Measurements from ENCODE around the gene MARF1.
A peak's percentile ranks its signal among the peaks of the same experiment; 100 is the strongest.
"Not testable (repeated sequence)": the region's sequence is repeated elsewhere in the genome, so short reads cannot be mapped to it uniquely, and the experiment has no call there.

Gene MARF1

DNA sequence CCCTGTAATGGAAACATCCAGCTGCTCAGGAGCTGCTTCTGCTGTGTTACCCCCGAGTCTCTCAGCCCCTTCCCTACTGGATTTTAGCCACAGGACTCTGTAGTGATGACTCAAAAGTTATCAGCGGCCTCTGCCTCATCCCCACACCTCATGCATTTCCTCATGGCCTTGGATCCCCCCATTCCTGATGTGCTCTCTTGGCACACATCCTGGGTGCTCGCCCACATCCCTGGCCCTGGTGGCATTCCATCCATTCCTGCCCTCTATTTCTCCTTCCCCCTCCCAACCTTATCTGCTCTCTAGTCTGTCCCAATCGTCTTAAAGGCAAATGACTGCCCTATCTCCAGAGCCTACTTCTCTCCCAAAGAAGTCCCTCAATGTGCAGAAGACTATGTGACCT is 24.6 kb downstream of the MARF1 start:
- Mint-ChIP-seq H3K27me3 (no peaks in the 10 kb centered on the region), H3K27ac (peak overlapping the region; percentile 49), H3K9me3 (no peaks in the 10 kb centered on the region), H3K36me3 (ENCODE audit: low read depth) (peaks cover 70% of the 10 kb centered on the region), H3K4me1 (ENCODE audit: low read depth) (no peaks in the 10 kb centered on the region), H3K4me3 (no peak overlapping the region)

- peaks cover 72% of the 10 kb centered on the region for H3K36me3 Mint-ChIP-seq (ENCODE audit: low read depth)
- H3K27ac Mint-ChIP-seq: peak overlapping the region; percentile 49
- H3K27me3 Mint-ChIP-seq: no peaks in the 10 kb centered on the region
These were observed 25.1 kb downstream of the MARF1 start for GRCh38 chr16:15617901-15618300.

GRCh38 chr16:15616475-15617165 is 26.3 kb downstream of the MARF1 start:
- H3K4me3 Mint-ChIP-seq: no peak overlapping the region
- H3K27ac Mint-ChIP-seq: no peak overlapping the region
- H3K4me1 Mint-ChIP-seq (ENCODE audit: low read depth): no peaks in the 10 kb centered on the region
- no peaks in the 10 kb centered on the region for H3K9me3 Mint-ChIP-seq
- no peaks in the 10 kb centered on the region for H3K27me3 Mint-ChIP-seq
- peaks cover 70% of the 10 kb centered on the region for H3K36me3 Mint-ChIP-seq (ENCODE audit: low read depth)

More at GRCh38 chr16:15617901-15618300, 25.1 kb downstream of the MARF1 start:
- H3K9me3 Mint-ChIP-seq: no peaks in the 10 kb centered on the region
- no peaks in the 10 kb centered on the region for H3K4me1 Mint-ChIP-seq (ENCODE audit: low read depth)
- H3K4me3 Mint-ChIP-seq: no peak overlapping the region

DNA sequence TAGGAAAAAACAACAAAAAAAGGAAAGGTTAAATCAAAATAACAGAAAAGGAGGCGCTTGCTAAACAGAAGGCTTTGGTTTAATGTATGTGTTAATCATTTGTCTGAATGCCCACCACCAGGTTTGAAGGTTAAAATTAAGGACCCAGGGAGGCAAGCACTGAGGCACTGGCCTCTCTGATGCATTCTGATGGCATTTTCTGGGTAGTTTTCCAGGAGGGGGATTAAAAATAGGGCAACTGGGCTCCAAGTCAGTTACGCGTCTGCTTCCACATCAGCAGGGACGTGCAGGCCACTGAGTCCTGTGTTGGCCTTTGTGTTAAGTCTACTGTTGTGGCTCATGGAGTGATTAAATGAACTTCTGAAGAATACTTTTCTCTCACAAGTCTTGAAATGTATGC is 26.9 kb downstream of the MARF1 start:
- no peak overlapping the region for H3K27ac Mint-ChIP-seq
- no peaks in the 10 kb centered on the region for H3K27me3 Mint-ChIP-seq
- no peaks in the 10 kb centered on the region for H3K9me3 Mint-ChIP-seq
- H3K4me1 Mint-ChIP-seq (ENCODE audit: low read depth): no peaks in the 10 kb centered on the region
- H3K4me3 Mint-ChIP-seq: no peak overlapping the region
- H3K36me3 Mint-ChIP-seq (ENCODE audit: low read depth): peaks cover 68% of the 10 kb centered on the region

DNA sequence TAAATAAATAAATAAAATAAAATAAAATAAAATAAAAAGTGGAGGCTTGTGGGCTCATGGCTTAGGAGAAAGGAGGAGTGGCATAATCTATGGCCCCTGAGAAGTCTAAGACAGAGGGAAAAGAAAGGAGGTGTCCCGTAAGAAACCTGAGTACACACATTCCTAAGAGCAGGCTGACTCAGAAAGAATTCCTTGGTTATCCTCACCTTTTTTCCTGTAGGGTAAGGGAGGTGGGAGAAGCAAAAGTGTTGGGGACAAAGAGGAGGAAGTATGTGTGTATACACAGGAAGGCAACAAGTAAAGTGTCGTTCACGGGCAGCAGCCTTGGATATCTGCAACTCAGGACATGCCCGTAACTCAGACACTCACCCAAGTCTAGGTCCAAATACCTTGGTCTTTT is 29.3 kb downstream of the MARF1 start:
- H3K36me3 Mint-ChIP-seq (ENCODE audit: low read depth): peaks cover 69% of the 10 kb centered on the region
- no peaks in the 10 kb centered on the region for H3K27me3 Mint-ChIP-seq
- no peaks in the 10 kb centered on the region for H3K9me3 Mint-ChIP-seq
- H3K4me3 Mint-ChIP-seq: no peak overlapping the region
- H3K27ac Mint-ChIP-seq: no peak overlapping the region
- H3K4me1 Mint-ChIP-seq (ENCODE audit: low read depth): peaks cover 8% of the 10 kb centered on the region

DNA sequence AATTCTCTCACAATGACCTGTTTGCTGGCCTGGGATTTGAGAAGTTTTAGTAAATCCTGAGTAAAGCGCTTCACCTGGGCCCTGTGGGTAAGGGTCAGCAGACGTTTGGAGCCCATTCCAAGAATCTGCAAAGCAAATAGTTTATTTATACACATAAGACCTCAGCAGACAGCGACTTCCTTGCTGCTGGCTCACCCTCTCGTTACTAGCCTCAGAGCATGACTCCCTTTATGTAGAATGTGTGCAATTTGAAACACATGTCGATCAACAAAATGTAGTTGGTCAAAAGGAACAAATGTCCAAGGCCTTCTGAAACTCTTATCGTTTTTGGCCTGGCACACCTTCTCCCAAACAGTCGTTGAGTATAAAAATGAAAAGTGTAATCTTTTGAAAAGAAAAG is 31.3 kb downstream of the MARF1 start:
- H3K27ac Mint-ChIP-seq: peak overlapping the region; percentile 30
- H3K27me3 Mint-ChIP-seq: no peaks in the 10 kb centered on the region
- H3K36me3 Mint-ChIP-seq (ENCODE audit: low read depth): peaks cover 67% of the 10 kb centered on the region
- no peaks in the 10 kb centered on the region for H3K9me3 Mint-ChIP-seq
- peaks cover 8% of the 10 kb centered on the region for H3K4me1 Mint-ChIP-seq (ENCODE audit: low read depth)
- no peak overlapping the region for H3K4me3 Mint-ChIP-seq

- Mint-ChIP-seq H3K4me1 (ENCODE audit: low read depth) (peaks cover 8% of the 10 kb centered on the region), H3K36me3 (ENCODE audit: low read depth) (peaks cover 68% of the 10 kb centered on the region), H3K27me3 (no peaks in the 10 kb centered on the region), H3K27ac (peak overlapping the region; percentile 59), H3K9me3 (no peaks in the 10 kb centered on the region), H3K4me3 (no peak overlapping the region)
These were observed 32.5 kb downstream of the MARF1 start for GRCh38 chr16:15610369-15610871.

GRCh38 chr16:15609286-15609649 is 33.7 kb downstream of the MARF1 start:
- Mint-ChIP-seq H3K27ac (no peak overlapping the region), H3K9me3 (no peaks in the 10 kb centered on the region), H3K4me3 (no peak overlapping the region), H3K4me1 (ENCODE audit: low read depth) (peaks cover 8% of the 10 kb centered on the region), H3K27me3 (no peaks in the 10 kb centered on the region), H3K36me3 (ENCODE audit: low read depth) (peaks cover 73% of the 10 kb centered on the region)

DNA sequence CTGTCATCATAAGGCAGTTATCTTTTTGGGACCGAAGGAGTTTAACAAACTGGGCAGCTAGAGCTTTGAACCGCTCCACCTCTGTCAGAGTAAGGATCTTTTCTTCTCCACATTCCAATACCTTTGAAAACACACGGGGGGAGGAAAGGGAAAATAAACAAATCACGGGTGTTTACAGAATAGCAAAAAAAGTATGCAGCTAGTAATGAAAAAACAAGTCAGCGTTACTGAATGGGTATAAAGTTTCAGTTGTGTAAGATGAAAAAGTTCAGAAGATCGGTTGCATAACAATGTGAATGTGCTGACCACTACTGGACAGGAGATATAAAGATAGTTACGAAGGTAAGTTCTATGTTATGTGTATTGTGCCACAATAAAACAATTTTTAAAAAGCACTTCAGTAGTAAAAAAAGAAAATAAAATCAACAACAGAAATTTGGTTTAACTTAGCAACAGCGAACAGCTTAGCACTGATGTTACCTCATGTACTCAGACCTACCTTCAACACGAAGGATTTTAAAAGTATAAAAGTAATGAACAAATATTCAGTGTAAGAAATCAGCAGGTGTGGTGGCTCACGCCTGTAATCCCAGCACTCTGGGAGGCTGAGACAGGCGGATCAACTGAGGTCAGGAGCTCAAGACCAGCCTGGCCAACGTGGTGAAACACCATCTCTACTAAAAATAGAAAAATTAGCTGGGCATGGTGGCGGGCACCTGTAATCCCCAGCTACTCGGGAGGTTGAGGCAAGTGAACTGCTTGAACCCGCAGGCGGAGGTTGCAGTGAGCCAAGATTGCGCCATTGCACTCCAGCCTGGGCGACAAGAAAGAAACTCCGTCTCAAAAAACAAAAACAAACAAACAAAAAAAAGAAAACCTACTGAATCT is 34.3 kb downstream of the MARF1 start:
- H3K27me3 Mint-ChIP-seq: no peaks in the 10 kb centered on the region
- peaks cover 8% of the 10 kb centered on the region for H3K4me1 Mint-ChIP-seq (ENCODE audit: low read depth)
- H3K9me3 Mint-ChIP-seq: no peaks in the 10 kb centered on the region
- H3K36me3 Mint-ChIP-seq (ENCODE audit: low read depth): peaks cover 75% of the 10 kb centered on the region
- H3K27ac Mint-ChIP-seq: no peak overlapping the region
- no peak overlapping the region for H3K4me3 Mint-ChIP-seq

GRCh38 chr16:15607700-15608396 is 35.1 kb downstream of the MARF1 start:
- Mint-ChIP-seq H3K9me3 (no peaks in the 10 kb centered on the region), H3K27me3 (no peaks in the 10 kb centered on the region), H3K4me3 (no peak overlapping the region), H3K36me3 (ENCODE audit: low read depth) (peaks cover 77% of the 10 kb centered on the region), H3K27ac (no peak overlapping the region), H3K4me1 (ENCODE audit: low read depth) (peaks cover 8% of the 10 kb centered on the region)

DNA sequence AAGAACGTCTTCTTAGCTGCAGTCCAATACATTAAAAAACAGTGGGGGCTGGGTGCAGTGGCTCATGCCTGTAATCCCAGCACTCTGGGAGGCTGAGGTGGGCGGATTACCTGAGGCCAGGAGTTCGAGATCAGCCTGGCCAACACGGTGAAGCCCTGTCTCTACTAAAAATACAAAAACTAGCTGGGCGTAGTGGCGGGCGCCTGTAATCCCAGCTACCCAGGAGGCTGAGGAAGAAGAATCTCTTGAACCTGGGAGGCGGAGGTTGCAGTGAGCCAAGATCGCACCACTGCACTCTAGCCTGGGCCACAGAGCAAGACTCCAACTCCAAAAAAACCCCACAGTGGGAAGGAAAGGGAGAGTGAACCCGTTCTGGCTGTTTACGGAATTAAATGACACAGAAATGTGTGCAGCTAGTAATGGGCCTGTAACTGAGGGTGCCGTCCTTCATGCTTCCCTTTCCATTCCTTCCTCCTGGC is 35.7 kb downstream of the MARF1 start:
- H3K4me1 Mint-ChIP-seq (ENCODE audit: low read depth); H3K27me3 Mint-ChIP-seq; H3K4me3 Mint-ChIP-seq; H3K9me3 Mint-ChIP-seq: not testable (repeated sequence)
- Mint-ChIP-seq H3K36me3 (ENCODE audit: low read depth) (peaks cover 76% of the 10 kb centered on the region), H3K27ac (peak overlapping the region; percentile 79)

GRCh38 chr16:15606518-15607220 is 36.3 kb downstream of the MARF1 start:
- Mint-ChIP-seq H3K4me3 (no peak overlapping the region), H3K9me3 (no peaks in the 10 kb centered on the region), H3K36me3 (ENCODE audit: low read depth) (peaks cover 78% of the 10 kb centered on the region), H3K4me1 (ENCODE audit: low read depth) (peaks cover 8% of the 10 kb centered on the region), H3K27ac (peak overlapping the region; percentile 79), H3K27me3 (no peaks in the 10 kb centered on the region)

DNA sequence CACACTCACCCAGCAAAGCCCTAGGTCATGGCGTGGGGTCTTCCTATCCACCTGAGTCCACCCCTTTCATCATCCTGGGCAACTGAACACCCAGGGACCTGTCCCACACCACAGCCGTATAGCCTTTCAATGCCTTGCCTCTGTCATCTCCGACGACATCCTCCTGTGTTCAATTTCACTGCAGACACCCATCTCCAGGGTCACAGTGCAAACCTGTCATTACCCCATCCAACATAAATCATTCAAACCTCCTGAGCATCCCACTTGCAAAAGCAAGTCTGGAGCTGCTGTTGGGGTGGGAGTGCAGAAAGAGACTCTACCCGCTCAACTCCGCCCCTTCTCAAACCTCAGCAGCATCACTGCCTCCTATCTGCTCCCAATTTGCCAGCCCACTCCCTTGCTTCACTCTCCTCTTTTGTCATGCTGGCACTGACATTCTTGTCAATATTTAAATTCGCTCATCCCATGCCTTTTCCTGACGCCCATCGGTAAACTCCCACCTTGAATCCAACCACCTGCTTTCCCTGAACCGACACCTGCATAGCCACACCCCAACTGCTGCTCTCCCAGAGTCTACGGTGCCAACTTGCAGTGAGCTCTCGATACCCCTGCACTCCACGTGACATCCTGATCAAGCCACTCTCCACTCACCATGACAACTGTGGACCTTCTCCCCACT is 37.0 kb downstream of the MARF1 start:
- Mint-ChIP-seq H3K4me3 (no peak overlapping the region), H3K9me3 (no peaks in the 10 kb centered on the region), H3K4me1 (ENCODE audit: low read depth) (peaks cover 8% of the 10 kb centered on the region), H3K27ac (peak overlapping the region; percentile 79), H3K27me3 (no peaks in the 10 kb centered on the region), H3K36me3 (ENCODE audit: low read depth) (peaks cover 83% of the 10 kb centered on the region)

Measured in stimulated activated naive CD8-positive, alpha-beta T cell treated with anti-CD3 and anti-CD28 coated beads, Interleukin-15, Interleukin-2, amounts not matched to agents 100 ng/mL and 50 ng/mL, for 24 hours (primary cell).